Ovary (tissue), 10 donors: ENCODE data around the gene HLTF. TPM values are rescaled to one million over a fixed set of nuclear protein-coding genes. Genes with fewer than 3 reads are reported as not detected.

Experiments
- DNase-seq, 5 donors: peaks; one replicate each; pipeline ENCODE4 v3.0.0-alpha.2; 2019 to 2020
- H3K27ac ChIP-seq, 2 donors: fragments of 200-600 bp; one replicate each; pipeline versions ENCODE4 v1.5.1 to v1.8.0; 2019 to 2022
- H3K27me3 ChIP-seq: fragments of 200-600 bp; one replicate; pipeline ENCODE4 v1.8.0; 2022
- H3K36me3 ChIP-seq: fragments of 200-600 bp; sonication (generic); one replicate; pipeline ENCODE4 v1.5.1; 2019
- H3K4me1 ChIP-seq: one replicate; pipeline ENCODE4 v1.8.1; 2013; ENCODE audit warnings: mild to moderate bottlenecking, moderate library complexity; ENCODE audit not compliant: insufficient read depth
- H3K4me3 ChIP-seq: fragments of 200-600 bp; sonication (generic); one replicate; pipeline ENCODE4 v1.5.1; 2017
- H3K9me3 ChIP-seq, 2 donors: fragments of 200-600 bp in 1 of 2; sonication (generic) in 1 of 2; one replicate each; pipeline versions ENCODE4 v1.5.1 to v1.8.1; 2013 to 2019; ENCODE audit warnings: mild to moderate bottlenecking in 1 of 2, moderate library complexity in 1 of 2
- CTCF ChIP-seq, 3 donors: fragments of 450-650 bp in 2 of 3; fragments of 200-600 bp in 1 of 3; IDR thresholded peaks; one replicate each; pipeline versions ENCODE4 v1.5.1 to v1.8.0; 2016 to 2022; ENCODE audit warnings: antibody characterized with exemption in 3 of 3, mild to moderate bottlenecking in 1 of 3
- EP300 ChIP-seq: sonication (generic); formaldehyde crosslinking; IDR thresholded peaks from one replicate; pipeline ENCODE4 v1.6.1; 2017; ENCODE audit warnings: antibody characterized with exemption
- POLR2A ChIP-seq: fragments of 450-650 bp; IDR thresholded peaks from one replicate; pipeline ENCODE4 v1.6.1; 2017; ENCODE audit warnings: antibody characterized with exemption, mild to moderate bottlenecking, moderate library complexity
- WGBS, 3 donors: extraction: QIAGEN DNeasy Blood & Tissue Kit in 1 of 3; methylation state at CpG; one replicate each; pipeline versions ENCODE4 v1.1.5 to v1.1.7; 2013 to 2017; 5-methylcytosine and 5-hydroxymethylcytosine counted together
- intact Hi-C, 4 donors: fragments of 100-400 bp; cut with DNase I; formaldehyde crosslinking; loops; one replicate each; pipeline versions ENCODE4 v1.11.0 to v1.15.1; 2022 to 2023
- long read RNA-seq, 3 donors: library from polyadenylated mRNA in 2 of 3; unstranded in 2 of 3; transcript quantifications; one replicate each; pipeline ENCODE4 v2.0.0 and lab custom pipeline, GENCODE V29; 2021 to 2026
- polyA plus RNA-seq, 2 donors: library from polyadenylated mRNA; stranded (reverse); fragments of 200-250 nt in 1 of 2; fragments of 350-450 nt in 1 of 2; fragmentation: Illumina TruSeq in 1 of 2; extraction: RNeasy Lipid Tissue Mini Kit (QIAGEN cat#74804) in 1 of 2; gene quantifications; one replicate each; pipeline ENCODE4 v1.2.3, GENCODE V29; 2013 to 2014
- total RNA-seq, 7 donors: library from RNA; depleted of rRNA in 2 of 7; stranded (reverse); fragments of >200 nt in 2 of 7; fragmentation: NEBNext Ultra II Directional in 3 of 7; extraction: Animal tissue kit (Norgen Biotek cat#: 25700) in 3 of 7; gene quantifications; one replicate each; pipeline versions ENCODE4 v1.1.0 to v1.2.4, GENCODE V29; 2016 to 2023
- donor health status: DM: no; HTN: no; CAD: no; lungs with moderate emphysema.
- donor health status: DM: no; HTN: no; CAD: no.
- donor health status: Bipolar disorder and iron deficiency.
- donor health status: DM: yes; HTN: yes; CAD: no.
- donor health status: DM: no; HTN: no; CAD: no.
- donor health status: DM: yes; HTN: yes; CAD: no.

The HLTF gene
- total RNA-seq (10 to 100 TPM; 19.8 to 35.3 (median 31.3) TPM), polyA plus RNA-seq (10 to 100 TPM; 11.3 to 20.2 TPM)
- long read RNA-seq, donor 1, full-length matches to known transcripts = 1 of 56 reads
- long read RNA-seq, donor 1, partial matches to known transcripts = 50 of 56 reads
- long read RNA-seq, donor 1, other reads (novel, unspliced or antisense) = 5 of 56 reads
- long read RNA-seq, donor 2, full-length matches to known transcripts = 6 of 38 reads
- long read RNA-seq, donor 2, partial matches to known transcripts = 32 of 38 reads
- long read RNA-seq, donor 2, other reads (novel, unspliced or antisense) = 0 of 38 reads
- long read RNA-seq, donor 3, full-length matches to known transcripts = 38 of 58 reads
- long read RNA-seq, donor 3, partial matches to known transcripts = 5 of 58 reads
- long read RNA-seq, donor 3, other reads (novel, unspliced or antisense) = 15 of 58 reads

GRCh38 chr3:149086232-149086988, at the start of gene HLTF:
Gene HLTF, minus strand, starts transcription at chr3:149086533. Its CDS starts 197 bp downstream, at chr3:149086336.
- peaks cover 2% of the 10 kb centered on the region for H3K4me1 ChIP-seq
- H3K4me3 ChIP-seq = peak within 1 kb of the TSS; percentile 65
- no peaks in the 10 kb centered on the region for H3K9me3 ChIP-seq
- intact Hi-C loops = no loop called here
- peak; percentile 93 to 95 (median 94) for DNase-seq
- H3K27me3 ChIP-seq = no peaks in the 10 kb centered on the region
- WGBS, 3 donors = 7 to 12% (median 8%) methylated on average over 51 to 57 of the region's 57 CpGs
- H3K27ac ChIP-seq = peak within 1 kb of the TSS in 1 of 2 donors; percentile 7
- TF ChIP-seq POLR2A (no peak), EP300 (no peak), CTCF (IDR thresholded peaks at IDR 0.05) (no peak)
- H3K36me3 ChIP-seq = no peaks in the 10 kb centered on the region

GRCh38 chr3:149134575-149134974, 48.2 kb upstream of the HLTF start:
- no peak overlapping the region for H3K4me3 ChIP-seq
- H3K27ac ChIP-seq = no peak overlapping the region
- no peaks in the 10 kb centered on the region for H3K9me3 ChIP-seq
- no peak for TF ChIP-seq CTCF (IDR thresholded peaks at IDR 0.05)
- TF ChIP-seq EP300 = no peak
- TF ChIP-seq POLR2A = no peak
- H3K36me3 ChIP-seq = no peaks in the 10 kb centered on the region
- peaks cover 8% of the 10 kb centered on the region for H3K4me1 ChIP-seq
- intact Hi-C loops = no loop called here
- 29 to 32% (median 29%) methylated on average over 3 of the region's 3 CpGs for WGBS, 3 donors
- no peak for DNase-seq
- H3K27me3 ChIP-seq = no peaks in the 10 kb centered on the region

- no peaks in the 10 kb centered on the region for H3K36me3 ChIP-seq
- 38 to 50% (median 38%) methylated on average over 4 of the region's 4 CpGs for WGBS, 3 donors
- intact Hi-C loops = no loop called here
- H3K4me1 ChIP-seq = peaks cover 8% of the 10 kb centered on the region
- no peak for DNase-seq
- H3K27me3 ChIP-seq = no peaks in the 10 kb centered on the region
- H3K27ac ChIP-seq = peak overlapping the region; percentile 1 to 5
- TF ChIP-seq CTCF (IDR thresholded peaks at IDR 0.05) (no peak), EP300 (no peak), POLR2A (no peak)
- no peak overlapping the region for H3K4me3 ChIP-seq
- H3K9me3 ChIP-seq = no peaks in the 10 kb centered on the region
Observed at GRCh38 chr3:149131589-149131988, 45.3 kb upstream of the HLTF start.

GRCh38 chr3:149129326-149130205, 43.2 kb upstream of the HLTF start, which contains the start of gene HPS3:
Gene HPS3, plus strand, starts transcription at chr3:149129638. Its CDS starts 86 bp downstream, at chr3:149129724.
- TF ChIP-seq POLR2A (peak; percentile 95), EP300 (no peak)
- Histone ChIP-seq H3K9me3 (no peaks in the 10 kb centered on the region), H3K27me3 (no peaks in the 10 kb centered on the region), H3K4me1 (peaks cover 5% of the 10 kb centered on the region), H3K4me3 (peak within 1 kb of the TSS; percentile 83), H3K36me3 (no peaks in the 10 kb centered on the region), H3K27ac (peak within 1 kb of the TSS; percentile 64 to 86)
- peak; percentile 89 to 94 (median 91) for DNase-seq
- WGBS, 3 donors = 0 to 1% (median 1%) methylated on average over 76 to 84 of the region's 84 CpGs
- intact Hi-C loops = loop anchor here (5.0 to 10.0 kb wide), 6 partner anchors 143 to 585 kb away; partner anchors contain the start of gene TM4SF4 (in 1 of the 4)
